GM18517 (cell line): Measurements from ENCODE around the gene S100A12.

Experiments
- ATAC-seq: cut with Tn5 transposase; IDR thresholded peaks from one replicate; pipeline ENCODE4 v1.9.1; 2021; ENCODE audit warnings: mild to moderate bottlenecking, moderate library complexity; ENCODE audit not compliant: unreplicated experiment

S100A12 gene

GRCh38 chr1:153337980-153338853, 37.2 kb downstream of the S100A12 start:
- no peak for ATAC-seq

GRCh38 chr1:153336650-153337049, 38.8 kb downstream of the S100A12 start:
- ATAC-seq = no peak

GRCh38 chr1:153333902-153334301, 41.5 kb downstream of the S100A12 start:
- no peak for ATAC-seq

GRCh38 chr1:153324912-153325311, 50.5 kb downstream of the S100A12 start:
- no peak for ATAC-seq
